DOHH2 (cell line): ENCODE measurements around the gene GALNT7.

Source experiments
- H3F3A ChIP-seq: fragments of 200-600 bp; sonication (generic), shearing (Covaris generic); 2 replicates; pipeline ENCODE4 v1.6.0; 2016; ENCODE audit warnings: antibody characterized with exemption, mild to moderate bottlenecking; ENCODE audit not compliant: control insufficient read depth, insufficient read depth
- H3K27ac ChIP-seq: fragments of 200-600 bp; sonication (generic); 2 replicates; pipeline ENCODE4 v1.5.1; 2014; ENCODE audit warnings: low read depth, mild to moderate bottlenecking, low read length, moderate library complexity
- H3K27me3 ChIP-seq: fragments of 200-600 bp; sonication (generic); 2 replicates; pipeline ENCODE4 v1.6.1; 2014; ENCODE audit warnings: mild to moderate bottlenecking, low read length, mixed read lengths; ENCODE audit not compliant: control insufficient read depth
- H3K36me3 ChIP-seq: fragments of 200-600 bp; sonication (generic); 2 replicates; pipeline ENCODE4 v1.6.1; 2014; ENCODE audit warnings: mild to moderate bottlenecking, low read length, moderate library complexity, mixed read lengths; ENCODE audit not compliant: control insufficient read depth
- H3K4me1 ChIP-seq: fragments of 200-600 bp; sonication (generic); 2 replicates; pipeline ENCODE4 v1.6.1; 2014; ENCODE audit warnings: mild to moderate bottlenecking, low read length, mixed read lengths; ENCODE audit not compliant: control insufficient read depth
- H3K4me2 ChIP-seq: fragments of 200-600 bp; sonication (generic); 2 replicates; pipeline ENCODE4 v1.6.0; 2014; ENCODE audit warnings: mild to moderate bottlenecking, low read length, moderate library complexity
- H3K4me3 ChIP-seq: fragments of 200-600 bp; sonication (generic); 2 replicates; pipeline ENCODE4 v1.5.1; 2014; ENCODE audit warnings: mild to moderate bottlenecking, low read length, mixed read lengths
- H3K79me2 ChIP-seq: fragments of 200-600 bp; sonication (generic); 2 replicates; pipeline ENCODE4 v1.6.1; 2014; ENCODE audit warnings: mild to moderate bottlenecking, low read length, mixed read lengths; ENCODE audit not compliant: control insufficient read depth
- H3K9me2 ChIP-seq: fragments of 200-600 bp; sonication (generic); replicated peaks from 2 replicates; pipeline ENCODE4 v1.6.1; 2014; ENCODE audit warnings: mild to moderate bottlenecking, low read length, mixed read lengths; ENCODE audit not compliant: control insufficient read depth
- H3K9me3 ChIP-seq: fragments of 200-600 bp; sonication (generic); 2 replicates; pipeline ENCODE4 v1.6.1; 2014; ENCODE audit warnings: antibody characterized with exemption, low read length, mixed read lengths; ENCODE audit not compliant: control insufficient read depth, insufficient read depth
- H4K20me1 ChIP-seq: fragments of 200-600 bp; sonication (generic); 2 replicates; pipeline ENCODE4 v1.6.0; 2014; ENCODE audit warnings: low read depth, mild to moderate bottlenecking, antibody characterized with exemption, low read length, moderate library complexity; ENCODE audit not compliant: control insufficient read depth, insufficient read depth
- EZH2phosphoT487 ChIP-seq: fragments of 200-600 bp; sonication (generic); IDR thresholded peaks from 2 replicates; pipeline ENCODE4 v1.6.1; 2017; ENCODE audit warnings: borderline replicate concordance, mild to moderate bottlenecking, antibody characterized with exemption, low read length, moderate library complexity, mixed read lengths
- TF ChIP-seq, protein P1 (sequence below): fragments of 200-600 bp; sonication (generic); IDR thresholded peaks from one replicate; pipeline ENCODE4 v1.5.1; 2014; ENCODE audit warnings: antibody characterized with exemption, mild to moderate bottlenecking, low read depth, low read length; ENCODE audit not compliant: poor library complexity, severe bottlenecking

Gene GALNT7

DNA sequence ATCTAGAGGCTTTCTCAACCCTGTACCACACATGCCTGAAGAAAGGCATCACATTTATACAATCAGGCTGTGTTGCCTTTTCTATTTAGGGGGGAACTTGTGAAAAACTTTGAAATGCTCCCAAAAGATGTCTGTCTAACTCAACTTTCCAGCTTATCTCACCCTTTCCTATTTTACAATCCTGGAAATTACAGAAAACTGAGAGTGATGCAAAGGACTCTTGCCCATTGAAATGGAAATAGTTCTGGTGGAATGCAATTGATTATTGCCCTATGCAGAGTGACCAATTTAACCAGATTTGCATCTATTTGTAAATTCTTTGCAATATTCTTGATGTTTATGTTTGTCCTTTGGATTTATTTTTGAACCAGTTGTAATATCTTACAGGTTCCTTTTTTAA is 77.3 kb downstream of the GALNT7 start:
- H3K4me1 ChIP-seq = peaks cover 36% of the 10 kb centered on the region
- peaks cover 67% of the 10 kb centered on the region for H3K79me2 ChIP-seq
- H3K27ac ChIP-seq = no peak overlapping the region
- peaks cover 17% of the 10 kb centered on the region for H3K36me3 ChIP-seq
- H3K9me2 ChIP-seq = no peaks in the 10 kb centered on the region
- TF ChIP-seq, protein P1, sequence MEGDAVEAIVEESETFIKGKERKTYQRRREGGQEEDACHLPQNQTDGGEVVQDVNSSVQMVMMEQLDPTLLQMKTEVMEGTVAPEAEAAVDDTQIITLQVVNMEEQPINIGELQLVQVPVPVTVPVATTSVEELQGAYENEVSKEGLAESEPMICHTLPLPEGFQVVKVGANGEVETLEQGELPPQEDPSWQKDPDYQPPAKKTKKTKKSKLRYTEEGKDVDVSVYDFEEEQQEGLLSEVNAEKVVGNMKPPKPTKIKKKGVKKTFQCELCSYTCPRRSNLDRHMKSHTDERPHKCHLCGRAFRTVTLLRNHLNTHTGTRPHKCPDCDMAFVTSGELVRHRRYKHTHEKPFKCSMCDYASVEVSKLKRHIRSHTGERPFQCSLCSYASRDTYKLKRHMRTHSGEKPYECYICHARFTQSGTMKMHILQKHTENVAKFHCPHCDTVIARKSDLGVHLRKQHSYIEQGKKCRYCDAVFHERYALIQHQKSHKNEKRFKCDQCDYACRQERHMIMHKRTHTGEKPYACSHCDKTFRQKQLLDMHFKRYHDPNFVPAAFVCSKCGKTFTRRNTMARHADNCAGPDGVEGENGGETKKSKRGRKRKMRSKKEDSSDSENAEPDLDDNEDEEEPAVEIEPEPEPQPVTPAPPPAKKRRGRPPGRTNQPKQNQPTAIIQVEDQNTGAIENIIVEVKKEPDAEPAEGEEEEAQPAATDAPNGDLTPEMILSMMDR = no peak
- TF ChIP-seq EZH2phosphoT487 = no peak
- no peaks in the 10 kb centered on the region for H3K9me3 ChIP-seq
- peak overlapping the region; percentile 33 for H3K4me2 ChIP-seq
- H3K4me3 ChIP-seq = no peak overlapping the region; the same call in 1 of the 2 replicates
- no peaks in the 10 kb centered on the region for H4K20me1 ChIP-seq
- H3F3A ChIP-seq = no peaks in the 10 kb centered on the region
- no peaks in the 10 kb centered on the region for H3K27me3 ChIP-seq

DNA sequence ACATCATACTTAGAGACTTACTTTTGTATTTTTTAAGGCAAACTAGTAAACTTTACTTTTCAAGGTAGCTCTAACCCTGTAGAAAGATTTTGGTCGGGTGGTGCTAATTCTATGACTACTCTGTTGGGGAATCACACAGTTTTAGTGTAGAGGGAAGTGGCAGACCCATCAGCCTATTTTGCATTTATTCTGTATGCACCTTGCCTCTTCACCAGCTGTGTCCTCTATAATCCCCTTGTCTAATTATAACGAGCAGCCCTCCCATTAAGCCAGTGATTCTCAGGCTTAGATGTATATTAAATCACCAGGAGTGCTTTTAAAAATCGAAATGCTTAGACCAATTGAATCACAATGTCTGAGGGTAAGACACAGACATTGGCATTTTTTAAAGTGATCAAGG is 78.1 kb downstream of the GALNT7 start:
- no peaks in the 10 kb centered on the region for H3F3A ChIP-seq
- no peak for TF ChIP-seq EZH2phosphoT487
- TF ChIP-seq, protein P1 = no peak
- no peaks in the 10 kb centered on the region for H4K20me1 ChIP-seq
- peaks cover 20% of the 10 kb centered on the region for H3K36me3 ChIP-seq
- H3K4me1 ChIP-seq = peaks cover 36% of the 10 kb centered on the region
- no peaks in the 10 kb centered on the region for H3K9me2 ChIP-seq
- peak overlapping the region; percentile 42 for H3K4me2 ChIP-seq
- H3K79me2 ChIP-seq = peaks cover 69% of the 10 kb centered on the region
- H3K27me3 ChIP-seq = no peaks in the 10 kb centered on the region
- peak overlapping the region; percentile 28 for H3K4me3 ChIP-seq
- no peak overlapping the region for H3K27ac ChIP-seq
- no peaks in the 10 kb centered on the region for H3K9me3 ChIP-seq

DNA sequence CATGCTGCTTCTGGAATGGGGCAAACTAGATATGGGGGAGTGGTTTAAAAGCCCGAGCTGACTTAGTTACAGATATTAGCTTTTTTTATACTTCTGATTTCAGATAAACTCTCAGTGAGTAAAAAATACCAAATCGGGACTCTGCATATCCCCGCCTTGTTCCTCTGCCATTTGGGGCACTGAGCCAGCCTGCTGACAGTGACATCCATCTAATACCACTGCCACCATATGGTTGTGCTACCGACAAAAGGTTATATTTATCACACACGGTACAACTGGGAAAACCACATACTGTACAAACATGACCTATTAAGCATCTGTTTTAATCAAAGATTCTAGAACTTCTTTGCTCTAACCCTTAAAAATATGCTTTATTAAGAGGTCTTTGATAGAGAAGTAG is 78.7 kb downstream of the GALNT7 start:
- Histone ChIP-seq H3F3A (no peaks in the 10 kb centered on the region), H4K20me1 (no peaks in the 10 kb centered on the region), H3K9me3 (no peaks in the 10 kb centered on the region), H3K27me3 (no peaks in the 10 kb centered on the region), H3K4me2 (no peak overlapping the region), H3K4me1 (peaks cover 36% of the 10 kb centered on the region), H3K27ac (no peak overlapping the region), H3K4me3 (no peak overlapping the region), H3K36me3 (peaks cover 23% of the 10 kb centered on the region), H3K79me2 (peaks cover 71% of the 10 kb centered on the region), H3K9me2 (no peaks in the 10 kb centered on the region)
- TF ChIP-seq EZH2phosphoT487 = no peak
- TF ChIP-seq, protein P1 = no peak

DNA sequence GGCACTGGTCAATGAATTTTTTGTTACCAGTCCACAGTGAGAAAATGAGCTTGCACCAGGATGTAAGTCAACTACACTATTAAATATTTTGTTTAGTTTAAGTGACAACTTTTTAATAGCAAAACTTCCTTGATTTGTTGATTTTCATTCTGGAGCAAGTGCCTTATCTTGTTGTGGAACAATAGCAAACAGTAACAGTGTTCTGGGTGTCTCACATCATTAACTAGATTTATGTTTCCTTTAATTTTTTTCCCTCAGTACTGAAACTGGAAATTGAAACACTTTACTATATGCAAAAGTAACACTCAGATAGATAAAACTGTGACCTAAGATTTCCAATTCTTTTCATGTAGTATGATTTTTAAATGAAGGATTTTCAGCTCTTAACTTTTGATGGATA is 80.1 kb downstream of the GALNT7 start:
- no peaks in the 10 kb centered on the region for H3K9me3 ChIP-seq
- no peak for TF ChIP-seq EZH2phosphoT487
- TF ChIP-seq, protein P1 = no peak
- H3K4me1 ChIP-seq = peaks cover 32% of the 10 kb centered on the region
- H3K27me3 ChIP-seq = no peaks in the 10 kb centered on the region
- H3F3A ChIP-seq = no peaks in the 10 kb centered on the region
- peaks cover 24% of the 10 kb centered on the region for H3K36me3 ChIP-seq
- H3K4me2 ChIP-seq = no peak overlapping the region
- H3K4me3 ChIP-seq = no peak overlapping the region
- H3K27ac ChIP-seq = no peak overlapping the region
- H3K9me2 ChIP-seq = no peaks in the 10 kb centered on the region
- no peaks in the 10 kb centered on the region for H4K20me1 ChIP-seq
- peaks cover 71% of the 10 kb centered on the region for H3K79me2 ChIP-seq
